ENCODE measurements around the gene PAQR3. TPM values are rescaled to one million over a fixed set of nuclear protein-coding genes. Genes with fewer than 3 reads are reported as not detected.

Gene PAQR3
- total and polyA plus RNA-seq, 11 donors, result 1.9 to 14.1 (median 8.5) TPM

- no peak for ATAC-seq
- Histone ChIP-seq H3K4me1 (peaks cover 0 to 3% (median 0%) of the 10 kb centered on the region in 12 donors), H3K27me3 (no peaks in the 10 kb centered on the region), H3K9me3 (no peaks in the 10 kb centered on the region), H3K36me3 (peaks cover 0 to 76% (median 36%) of the 10 kb centered on the region in 9 donors), H3K4me3 (no peak overlapping the region), H3K27ac (no peak overlapping the region)
- WGBS, 4 donors, result 94 to 99% (median 95%) methylated on average over 9 of the region's 9 CpGs
- TF ChIP-seq CTCF (IDR thresholded peaks at IDR 0.05), result no peak
- TF ChIP-seq POLR2A (IDR thresholded peaks at IDR 0.05), result no peak
- DNase-seq, result no peak
- intact Hi-C loops (cut with DNase I), result no loop called here
These were observed 10.4 kb downstream of the PAQR3 start for GRCh38 chr4:78928835-78929234.

GRCh38 chr4:78926826-78927225, 12.4 kb downstream of the PAQR3 start:
- Histone ChIP-seq H3K36me3 (peaks cover 0 to 71% (median 40%) of the 10 kb centered on the region in 9 donors), H3K27me3 (no peaks in the 10 kb centered on the region), H3K27ac (no peak overlapping the region), H3K9me3 (no peaks in the 10 kb centered on the region), H3K4me1 (peaks cover 0 to 8% (median 0%) of the 10 kb centered on the region in 12 donors), H3K4me3 (no peak overlapping the region)
- intact Hi-C loops (cut with DNase I), result no loop called here
- DNase-seq (no peak), ATAC-seq (no peak)
- TF ChIP-seq POLR2A (IDR thresholded peaks at IDR 0.05), result no peak
- TF ChIP-seq CTCF (IDR thresholded peaks at IDR 0.05), result no peak
- WGBS, 4 donors, result 70 to 87% (median 77%) methylated on average over 1 of the region's 1 CpG

GRCh38 chr4:78923464-78924312, 15.6 kb downstream of the PAQR3 start:
- peaks cover 0 to 53% (median 27%) of the 10 kb centered on the region in 9 donors for H3K36me3 ChIP-seq

More at GRCh38 chr4:78923464-78924312, 15.6 kb downstream of the PAQR3 start:
- intact Hi-C loops (cut with DNase I), result no loop called here
- ATAC-seq, result no peak
- no peak overlapping the region for H3K4me3 ChIP-seq
- 65 to 70% (median 67%) methylated on average over 4 of the region's 4 CpGs for WGBS, 4 donors
- no peaks in the 10 kb centered on the region for H3K27me3 ChIP-seq
- peaks cover 0 to 8% (median 0%) of the 10 kb centered on the region in 12 donors for H3K4me1 ChIP-seq
- TF ChIP-seq CTCF (IDR thresholded peaks at IDR 0.05) (peak in 2 of 12 donors; percentile 12 to 13), POLR2A (IDR thresholded peaks at IDR 0.05) (no peak)
- no peak for DNase-seq
- no peaks in the 10 kb centered on the region for H3K9me3 ChIP-seq
- H3K27ac ChIP-seq, result no peak overlapping the region

Measured in heart left ventricle (tissue), 16 donors.